Effector memory CD4-positive, alpha-beta T cell (primary cell): ENCODE results near the gene RELCH.

Experiments
- DNase-seq, 3 donors: peaks; one replicate each; pipeline ENCODE4 v3.0.0-alpha.2; 2020
- H3K27ac ChIP-seq: 2 replicates; pipeline ENCODE4 v1.7.0; 2013; ENCODE audit warnings: mild to moderate bottlenecking, low read length, moderate library complexity; ENCODE audit not compliant: insufficient read depth, poor library complexity, severe bottlenecking
- H3K27me3 ChIP-seq: replicated peaks from 2 replicates; pipeline ENCODE4 v1.7.0; 2013; ENCODE audit warnings: mild to moderate bottlenecking, low read length; ENCODE audit not compliant: insufficient read depth, control insufficient read depth, poor library complexity, severe bottlenecking
- H3K36me3 ChIP-seq: 2 replicates; pipeline ENCODE4 v1.7.0; 2013; ENCODE audit warnings: mild to moderate bottlenecking, low read length, moderate library complexity; ENCODE audit not compliant: control insufficient read depth, insufficient read depth
- H3K4me1 ChIP-seq: 2 replicates; pipeline ENCODE4 v1.7.0; 2013; ENCODE audit warnings: low read length, mild to moderate bottlenecking; ENCODE audit not compliant: control insufficient read depth, insufficient read depth, poor library complexity, severe bottlenecking
- H3K4me3 ChIP-seq: 2 replicates; pipeline ENCODE4 v1.7.0; 2013; ENCODE audit warnings: low read length, low read depth, mild to moderate bottlenecking; ENCODE audit not compliant: insufficient read depth, poor library complexity, severe bottlenecking
- H3K9me3 ChIP-seq: 2 replicates; pipeline ENCODE4 v1.7.0; 2013; ENCODE audit warnings: mild to moderate bottlenecking, low read length, moderate library complexity; ENCODE audit not compliant: control insufficient read depth

RELCH gene

DNA sequence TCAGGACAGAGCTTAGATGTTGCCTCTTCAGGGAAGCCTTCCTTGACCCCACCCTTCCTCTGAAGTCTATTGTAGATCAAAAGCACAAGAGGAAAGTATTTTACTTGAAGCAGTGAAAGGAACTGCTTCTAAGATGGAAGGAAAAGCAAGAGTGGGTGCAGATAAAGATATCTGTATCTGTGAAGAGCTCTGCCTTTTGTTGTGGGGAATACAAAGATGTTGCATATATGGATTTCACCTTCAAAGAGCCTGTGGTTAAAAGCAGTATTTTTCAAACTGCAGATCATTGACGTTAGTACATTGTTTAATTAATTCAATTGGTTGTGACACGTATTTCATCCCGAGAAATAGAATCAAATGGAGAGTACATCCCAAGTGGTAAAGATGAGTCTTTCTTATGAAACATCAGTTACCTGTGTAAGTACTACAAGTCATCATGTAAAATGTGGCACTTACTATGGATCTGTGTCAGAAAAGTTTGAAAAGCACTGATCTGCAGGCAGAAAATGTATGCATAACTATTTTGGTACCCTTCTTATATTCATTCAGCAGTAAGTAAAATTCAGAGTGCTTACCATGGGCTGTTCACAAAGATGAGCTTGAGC is 113.4 kb downstream of the RELCH start:
- H3K27me3 ChIP-seq, result no peaks in the 10 kb centered on the region
- DNase-seq, result no peak
- peaks cover 28% of the 10 kb centered on the region for H3K36me3 ChIP-seq
- H3K4me1 ChIP-seq, result no peaks in the 10 kb centered on the region
- no peaks in the 10 kb centered on the region for H3K9me3 ChIP-seq
- no peak overlapping the region for H3K27ac ChIP-seq
- H3K4me3 ChIP-seq, result no peak overlapping the region

DNA sequence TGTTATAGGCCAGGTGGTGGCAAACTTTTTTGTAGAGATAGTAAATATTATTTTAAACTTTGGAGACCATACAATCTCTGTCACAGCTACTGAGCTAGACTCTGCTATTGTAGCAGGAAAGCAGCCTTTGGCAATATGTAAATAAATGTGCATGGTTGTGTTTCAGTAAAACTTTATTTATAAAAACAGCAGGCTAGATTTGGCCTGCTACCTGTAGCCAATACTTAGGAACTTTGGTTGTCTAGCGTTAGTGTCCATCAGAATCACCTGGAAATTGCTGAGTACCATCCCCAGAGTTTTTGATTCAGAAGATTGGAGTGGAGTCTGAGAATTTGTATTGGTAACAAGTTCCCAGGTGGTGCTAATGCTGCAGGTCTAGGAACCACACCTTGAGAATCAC is 114.3 kb downstream of the RELCH start:
- H3K4me3 ChIP-seq, result no peak overlapping the region
- DNase-seq, result no peak

DNA sequence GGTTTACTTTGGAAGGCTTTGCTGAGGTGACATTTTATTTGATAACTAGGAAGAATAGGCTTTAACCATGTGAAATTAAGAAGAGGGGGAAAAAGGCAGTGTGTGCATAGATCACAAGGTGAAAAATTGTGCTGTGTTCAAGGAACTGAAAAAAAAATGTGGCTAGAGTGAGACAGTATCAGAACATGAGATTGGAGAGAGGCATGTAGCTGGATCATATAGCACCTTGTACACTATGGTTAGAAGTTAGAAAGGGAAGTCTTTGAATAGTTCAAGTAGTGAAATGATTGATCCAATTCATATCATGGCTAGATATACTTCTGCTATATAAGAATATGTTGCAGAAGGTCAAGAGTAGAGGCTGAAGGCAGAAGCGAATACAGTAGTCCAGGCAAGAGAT is 125.8 kb downstream of the RELCH start:
- no peak for DNase-seq
- no peak overlapping the region for H3K27ac ChIP-seq
- no peaks in the 10 kb centered on the region for H3K9me3 ChIP-seq
- no peak overlapping the region for H3K4me3 ChIP-seq
- no peaks in the 10 kb centered on the region for H3K4me1 ChIP-seq
- peaks cover under 1% of the 10 kb centered on the region for H3K27me3 ChIP-seq
- H3K36me3 ChIP-seq, result peaks cover 2% of the 10 kb centered on the region

More for the DNA sequence above, 114.3 kb downstream of the RELCH start:
- Histone ChIP-seq H3K27me3 (no peaks in the 10 kb centered on the region), H3K9me3 (no peaks in the 10 kb centered on the region), H3K4me1 (no peaks in the 10 kb centered on the region), H3K27ac (no peak overlapping the region), H3K36me3 (peaks cover 28% of the 10 kb centered on the region)

DNA sequence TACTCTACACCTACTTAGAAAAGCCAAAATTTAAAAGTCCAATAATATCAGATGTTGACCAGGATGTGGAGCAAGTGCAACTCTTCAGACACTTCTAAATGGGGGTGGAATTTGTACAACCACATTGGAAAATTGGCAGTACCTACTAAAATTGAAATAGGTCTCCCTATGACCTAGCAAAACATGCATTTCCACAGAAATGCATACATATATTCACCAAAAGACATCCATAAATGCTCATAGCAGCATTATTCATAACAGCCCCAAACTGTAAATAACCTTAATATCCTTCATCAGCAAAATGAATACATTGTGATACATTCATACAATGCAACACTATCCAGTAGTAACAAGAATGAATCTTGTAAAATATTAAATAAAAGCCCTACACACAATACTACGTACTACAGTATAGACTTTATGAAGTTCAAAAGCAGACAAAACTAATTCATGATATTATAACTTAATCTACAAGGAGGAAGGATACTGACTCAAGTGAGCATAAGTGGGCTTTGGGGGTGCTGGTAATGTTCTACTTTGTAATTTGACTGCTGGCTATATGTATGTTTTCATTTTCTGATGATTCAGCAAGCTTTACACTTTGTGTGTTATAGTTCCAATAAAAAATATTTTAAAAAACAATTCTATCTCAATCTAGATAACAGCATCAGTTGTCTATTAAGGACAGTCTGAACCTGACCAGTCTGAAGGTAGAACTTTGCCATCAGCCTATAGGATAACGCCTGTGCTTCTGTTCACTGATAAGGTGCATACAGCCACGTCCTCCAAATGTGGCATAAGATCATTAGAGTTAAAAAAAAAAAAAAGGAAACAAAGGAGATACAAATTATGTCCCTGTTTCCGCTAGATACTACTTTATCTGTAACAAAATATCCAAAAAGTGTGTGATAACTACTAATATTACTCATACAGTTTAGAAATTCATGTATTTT is 131.4 kb downstream of the RELCH start:
- Histone ChIP-seq H3K27ac (no peak overlapping the region), H3K36me3 (no peaks in the 10 kb centered on the region), H3K27me3 (peaks cover 5% of the 10 kb centered on the region), H3K9me3 (no peaks in the 10 kb centered on the region), H3K4me1 (no peaks in the 10 kb centered on the region), H3K4me3 (no peak overlapping the region)
- no peak for DNase-seq

DNA sequence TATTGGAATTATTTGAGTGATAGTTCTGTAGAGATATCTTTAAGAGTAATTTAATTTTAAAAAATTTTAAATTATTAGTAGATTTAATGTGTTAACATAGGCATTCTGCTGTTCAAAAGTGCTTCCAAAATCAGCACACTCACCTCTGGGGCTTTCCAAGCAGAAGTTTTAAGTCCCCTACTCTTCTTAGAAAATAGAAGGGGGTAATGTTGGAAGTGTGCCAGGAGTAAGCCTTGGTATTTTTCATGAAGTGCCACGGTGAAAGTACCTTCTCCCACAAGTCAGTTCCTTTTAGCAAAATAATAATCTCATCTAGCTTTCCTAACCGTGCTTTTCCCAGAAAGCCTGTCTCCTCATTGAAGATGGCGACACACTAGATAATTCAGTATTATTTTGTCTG is 134.1 kb downstream of the RELCH start:
- no peak overlapping the region for H3K27ac ChIP-seq

DNA sequence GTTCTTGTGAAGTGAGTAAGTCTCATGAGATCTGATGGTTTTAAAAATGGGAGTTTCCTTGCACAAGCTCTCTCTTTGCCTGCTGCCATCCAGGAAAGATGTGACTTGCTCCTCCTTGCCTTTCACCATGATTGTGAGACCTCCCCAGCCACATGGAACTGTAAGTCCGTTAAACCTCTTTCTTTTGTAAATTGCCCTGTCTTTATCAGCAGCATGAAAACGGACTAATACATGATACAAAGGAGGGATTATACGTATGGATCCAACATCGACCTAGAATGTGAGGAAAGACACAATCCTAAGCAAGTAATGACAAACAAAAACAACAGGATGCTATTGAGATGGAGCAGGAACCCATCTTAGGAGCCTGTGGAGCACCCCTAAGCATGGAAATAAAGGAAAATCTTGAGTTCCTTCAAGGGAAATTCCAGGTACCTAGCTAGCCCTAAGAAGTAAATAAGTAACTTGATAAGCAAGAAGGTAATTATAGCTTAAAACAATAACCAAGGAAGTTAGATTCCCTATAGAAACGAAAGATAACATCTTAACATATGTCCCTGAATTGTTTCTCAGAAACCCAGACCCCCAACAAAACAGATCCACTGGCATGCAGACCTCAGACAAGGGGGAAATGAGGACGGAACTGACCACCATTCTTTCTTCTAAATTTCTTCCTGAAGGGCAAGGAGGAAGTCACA is 136.6 kb downstream of the RELCH start:
- Histone ChIP-seq H3K4me3 (no peak overlapping the region), H3K27ac (no peak overlapping the region)

More for the DNA sequence above, 134.1 kb downstream of the RELCH start:
- DNase-seq, result no peak
- H3K27me3 ChIP-seq, result peaks cover 14% of the 10 kb centered on the region
- H3K4me3 ChIP-seq, result no peak overlapping the region
- H3K36me3 ChIP-seq, result no peaks in the 10 kb centered on the region
- H3K9me3 ChIP-seq, result no peaks in the 10 kb centered on the region
- peaks cover 11% of the 10 kb centered on the region for H3K4me1 ChIP-seq

DNA sequence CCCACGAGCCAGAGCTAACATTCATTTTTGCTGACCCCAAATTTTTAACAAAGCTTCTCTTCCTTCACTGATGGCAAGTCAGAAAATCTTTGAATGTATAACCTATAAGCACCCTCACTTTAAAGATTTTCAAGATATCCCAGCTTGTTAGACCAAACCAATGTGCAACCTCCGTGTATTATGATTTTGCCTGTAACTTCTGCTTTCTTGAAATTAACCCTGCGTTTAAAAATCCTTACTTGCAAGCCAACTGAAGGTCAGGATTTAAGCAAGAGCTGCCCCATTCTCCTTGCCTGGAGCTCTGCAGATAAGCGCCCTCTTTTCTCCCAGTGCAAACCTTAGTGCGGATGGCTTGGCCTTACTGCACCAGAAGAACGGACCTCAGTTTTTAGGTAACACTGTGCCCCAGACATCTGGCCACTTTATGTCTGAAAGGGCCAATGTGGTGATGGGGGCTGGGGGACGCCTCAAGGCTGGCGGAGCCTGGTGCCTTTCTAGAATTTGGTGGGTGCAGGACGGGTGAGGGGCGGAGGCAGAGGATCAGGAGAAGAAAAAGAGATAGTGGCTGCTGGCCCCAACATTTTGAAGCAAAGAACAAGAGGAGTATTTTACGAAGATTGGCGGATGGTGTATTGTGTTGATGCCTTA is 137.2 kb downstream of the RELCH start:
- no peaks in the 10 kb centered on the region for H3K36me3 ChIP-seq
- no peaks in the 10 kb centered on the region for H3K9me3 ChIP-seq
- H3K27me3 ChIP-seq, result peaks cover 31% of the 10 kb centered on the region
- peaks cover 16% of the 10 kb centered on the region for H3K4me1 ChIP-seq
- DNase-seq, result no peak
- H3K27ac ChIP-seq, result no peak overlapping the region
- H3K4me3 ChIP-seq, result peak overlapping the region; percentile 39

More for the DNA sequence above, 136.6 kb downstream of the RELCH start:
- peaks cover 16% of the 10 kb centered on the region for H3K4me1 ChIP-seq
- no peak for DNase-seq
- no peaks in the 10 kb centered on the region for H3K9me3 ChIP-seq
- H3K27me3 ChIP-seq, result peaks cover 30% of the 10 kb centered on the region
- H3K36me3 ChIP-seq, result no peaks in the 10 kb centered on the region

DNA sequence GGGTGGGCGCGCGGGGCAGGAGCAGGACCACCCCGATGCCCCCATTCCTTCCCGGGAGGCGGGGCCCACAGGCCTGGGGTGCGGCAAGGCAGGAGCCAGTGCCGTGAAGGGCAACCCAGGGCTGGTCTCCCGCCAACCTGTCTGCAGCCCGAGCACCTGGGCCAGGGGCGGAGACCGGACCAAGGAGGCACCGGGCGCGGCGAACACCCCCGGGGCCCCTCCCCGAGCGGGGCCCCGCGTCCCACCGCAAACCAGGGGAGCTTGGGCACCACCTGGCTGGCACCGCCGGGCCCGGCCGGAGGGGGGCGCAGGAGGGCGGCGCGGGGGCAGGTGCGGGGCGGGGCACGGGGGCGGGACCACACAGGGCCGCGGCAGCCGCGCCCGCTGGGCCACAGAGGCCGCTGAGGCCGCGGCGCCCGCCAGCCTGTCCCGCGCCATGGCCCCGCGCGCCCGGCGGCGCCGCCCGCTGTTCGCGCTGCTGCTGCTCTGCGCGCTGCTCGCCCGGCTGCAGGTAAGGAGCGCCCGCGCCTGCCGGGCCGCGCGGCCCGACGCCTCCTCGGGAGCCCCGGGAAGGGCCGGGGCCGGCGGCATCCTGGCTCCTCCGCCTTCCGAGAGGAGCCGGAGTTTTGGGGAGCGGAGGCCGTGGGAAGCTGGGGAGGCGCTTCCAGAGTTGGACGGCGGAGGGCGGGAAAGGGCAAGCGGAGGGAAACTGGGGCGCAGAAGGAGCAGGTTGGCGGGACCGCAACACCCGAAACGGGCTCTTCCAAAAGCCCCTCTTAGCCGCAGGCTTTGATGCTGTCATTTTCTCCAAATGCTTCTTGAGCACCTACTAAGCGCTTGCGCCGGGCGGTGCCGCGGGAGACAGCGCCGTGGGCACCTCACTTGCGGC is 138.1 kb downstream of the RELCH start, which contains the start of gene TNFRSF11A:
Gene TNFRSF11A, plus strand, starts transcription at position 394 of the 889 bp plus-strand sequence. Its CDS starts 43 bp downstream, at position 437.
- peaks cover 16% of the 10 kb centered on the region for H3K4me1 ChIP-seq
- H3K27me3 ChIP-seq, result peaks cover 34% of the 10 kb centered on the region
- H3K27ac ChIP-seq, result no peak within 1 kb of the TSS
- peak; percentile 26 to 50 (median 33) for DNase-seq
- peak within 1 kb of the TSS; percentile 66 for H3K4me3 ChIP-seq
- no peaks in the 10 kb centered on the region for H3K36me3 ChIP-seq
- no peaks in the 10 kb centered on the region for H3K9me3 ChIP-seq
